Neural progenitor cell (in vitro differentiated cells): ENCODE results near the gene UXT. TPM values are rescaled to one million over a fixed set of nuclear protein-coding genes. Genes with fewer than 3 reads are reported as not detected.
"Not testable (repeated sequence)": the region's sequence is repeated elsewhere in the genome, so short reads cannot be mapped to it uniquely, and the experiment has no call there.

ENCODE experiments used
- DNase-seq: peaks from one replicate; pipeline ENCODE4 v3.0.0-alpha.2; 2016; ENCODE audit warnings: low spot score
- H2AFZ ChIP-seq: fragments of 200-600 bp; sonication (generic); replicated peaks from 2 replicates; pipeline ENCODE4 v1.6.1; 2016; ENCODE audit warnings: antibody characterized with exemption
- H3F3A ChIP-seq: fragments of 200-600 bp; sonication (generic); 2 replicates; pipeline ENCODE4 v1.6.1; 2016; ENCODE audit warnings: antibody characterized with exemption, low read depth
- H3K27ac ChIP-seq: fragments of 200-600 bp; sonication (generic); 2 replicates; pipeline ENCODE4 v1.5.1; 2016; ENCODE audit warnings: mild to moderate bottlenecking
- H3K27me3 ChIP-seq: fragments of 200-600 bp; sonication (generic); 2 replicates; pipeline ENCODE4 v1.6.1; 2016; ENCODE audit warnings: mild to moderate bottlenecking, moderate library complexity
- H3K36me3 ChIP-seq: fragments of 200-600 bp; sonication (generic); 2 replicates; pipeline ENCODE4 v1.5.1; 2016
- H3K4me1 ChIP-seq: fragments of 200-600 bp; sonication (generic); 2 replicates; pipeline ENCODE4 v1.6.1; 2016; ENCODE audit warnings: mixed run types
- H3K4me2 ChIP-seq: fragments of 200-600 bp; sonication (generic); 2 replicates; pipeline ENCODE4 v1.6.1; 2016
- H3K4me3 ChIP-seq: fragments of 200-600 bp; sonication (generic); 2 replicates; pipeline ENCODE4 v1.5.1; 2016
- H3K79me2 ChIP-seq: fragments of 200-600 bp; sonication (generic); 2 replicates; pipeline ENCODE4 v1.6.1; 2016; ENCODE audit warnings: low read depth
- H3K9ac ChIP-seq: fragments of 200-600 bp; sonication (generic); 2 replicates; pipeline ENCODE4 v1.6.1; 2016
- H3K9me3 ChIP-seq: fragments of 200-600 bp; sonication (generic); 2 replicates; pipeline ENCODE4 v1.5.1; 2016; ENCODE audit warnings: low read depth
- H4K20me1 ChIP-seq: fragments of 200-600 bp; sonication (generic); 2 replicates; pipeline ENCODE4 v1.6.1; 2016; ENCODE audit warnings: low read depth
- H3K27ac Mint-ChIP-seq: 3 replicates; pipeline ENCODE4 v1.8.0; 2021; ENCODE audit warnings: mixed read lengths
- H3K27me3 Mint-ChIP-seq: 2 replicates; pipeline ENCODE4 v1.8.0; 2022; ENCODE audit warnings: low read depth, mild to moderate bottlenecking, inconsistent platforms, moderate library complexity, mixed read lengths; ENCODE audit not compliant: insufficient read depth
- H3K36me3 Mint-ChIP-seq: 3 replicates; pipeline ENCODE4 v1.8.0; 2021; ENCODE audit warnings: mixed read lengths
- H3K4me1 Mint-ChIP-seq: 3 replicates; pipeline ENCODE4 v1.8.0; 2021; ENCODE audit warnings: mixed read lengths
- H3K4me3 Mint-ChIP-seq: 3 replicates; pipeline ENCODE4 v1.8.0; 2021; ENCODE audit warnings: mild to moderate bottlenecking, moderate library complexity, mixed read lengths
- H3K9me3 Mint-ChIP-seq: 3 replicates; pipeline ENCODE4 v1.8.0; 2020; ENCODE audit warnings: mixed read lengths
- CTCF ChIP-seq: fragments of 200-600 bp; sonication (generic); IDR thresholded peaks from 2 replicates; pipeline ENCODE4 v1.5.1; 2017; ENCODE audit warnings: antibody characterized with exemption, mild to moderate bottlenecking
- EZH2 ChIP-seq: fragments of 200-600 bp; sonication (generic); IDR thresholded peaks from 2 replicates; pipeline ENCODE4 v1.6.1; 2017; ENCODE audit warnings: antibody characterized with exemption, mild to moderate bottlenecking, moderate library complexity
- EZH2phosphoT487 ChIP-seq: fragments of 200-600 bp; sonication (generic); IDR thresholded peaks from 2 replicates; pipeline ENCODE4 v1.6.1; 2017; ENCODE audit warnings: antibody characterized with exemption
- total RNA-seq: library from RNA; depleted of rRNA; stranded (reverse); fragments of >200 nt; gene quantifications from 2 replicates; pipeline ENCODE4 v1.2.3, GENCODE V29; 2015; ENCODE audit warnings: low replicate concordance

UXT gene
- total RNA-seq, 1 donor from 2014 or later = 91.9 TPM

GRCh38 chrX:47605024-47605423 is 54.0 kb downstream of the UXT start:
- Histone ChIP-seq H3K27ac (no peak overlapping the region), H3K4me2 (no peak overlapping the region), H3K4me1 (no peaks in the 10 kb centered on the region), H4K20me1 (no peaks in the 10 kb centered on the region), H3K4me3 (no peak overlapping the region), H3K9ac (no peak overlapping the region), H3F3A (no peaks in the 10 kb centered on the region), H3K27me3 (no peaks in the 10 kb centered on the region), H3K79me2 (no peaks in the 10 kb centered on the region), H3K9me3 (peaks cover 6% of the 10 kb centered on the region), H3K36me3 (no peaks in the 10 kb centered on the region), H2AFZ (no peak overlapping the region)
- H3K4me1 Mint-ChIP-seq = peaks cover 11% of the 10 kb centered on the region
- H3K9me3 Mint-ChIP-seq = peaks cover 9% of the 10 kb centered on the region
- H3K27me3 Mint-ChIP-seq = peaks cover 4% of the 10 kb centered on the region
- no peak overlapping the region for H3K4me3 Mint-ChIP-seq
- H3K36me3 Mint-ChIP-seq = no peaks in the 10 kb centered on the region
- no peak for DNase-seq
- H3K27ac Mint-ChIP-seq = no peak overlapping the region
- no peak for TF ChIP-seq CTCF
- TF ChIP-seq EZH2phosphoT487 = no peak
- TF ChIP-seq EZH2 = no peak

- H3K9me3 ChIP-seq, H3K4me3 Mint-ChIP-seq, H2AFZ ChIP-seq, H3K4me1 Mint-ChIP-seq, H3K27me3 Mint-ChIP-seq, H3K9me3 Mint-ChIP-seq, H3K4me2 ChIP-seq, H3K36me3 Mint-ChIP-seq, H3K27ac ChIP-seq, H3F3A ChIP-seq, DNase-seq, H3K36me3 ChIP-seq, H3K4me1 ChIP-seq, H3K27me3 ChIP-seq, H3K4me3 ChIP-seq, H3K79me2 ChIP-seq, H3K9ac ChIP-seq, H4K20me1 ChIP-seq, H3K27ac Mint-ChIP-seq: not testable (repeated sequence)
Observed at GRCh38 chrX:47603125-47603524, 55.9 kb downstream of the UXT start.

Other genes with a start within 250 kb of the UXT start
- 5.1 and 6.5 TPM in 2 replicates for gene ZNF41, start 176.0 kb downstream of the UXT start, total RNA-seq
- gene ARAF, start 98.0 kb downstream of the UXT start, total RNA-seq = 17.4 and 31.3 TPM in 2 replicates
- 21.6 and 40.5 TPM in 2 replicates for gene TIMP1, start 76.7 kb downstream of the UXT start, total RNA-seq
- 0.53 TPM in 1 of 2 replicates, not detected in the other for gene SYN1, start 39.3 kb downstream of the UXT start, total RNA-seq
- 0.06 and 0.40 TPM in 2 replicates for gene CFP, start 29.2 kb downstream of the UXT start, total RNA-seq
- gene ELK1, start 8.6 kb downstream of the UXT start, total RNA-seq = 16.6 and 28.9 TPM in 2 replicates
- 5.1 and 5.4 TPM in 2 replicates for gene ZNF81, start 177.7 kb upstream of the UXT start, total RNA-seq